ENCODE results near the gene TOP2B. TPM values are rescaled to one million over a fixed set of nuclear protein-coding genes. Genes with fewer than 3 reads are reported as not detected.

TOP2B gene
- total RNA-seq, 3 donors from 2014 or later = 71.2 to 73.2 (median 71.7) TPM

GRCh38 chr3:25687742-25688141, 23.0 kb upstream of the TOP2B start:
- Mint-ChIP-seq H3K36me3 (ENCODE audit: insufficient read depth) (no peaks in the 10 kb centered on the region), H3K9me3 (no peaks in the 10 kb centered on the region), H3K4me1 (ENCODE audit: low read depth) (no peaks in the 10 kb centered on the region), H3K4me3 (no peak overlapping the region), H3K27me3 (ENCODE audit: low read depth) (peaks cover 5% of the 10 kb centered on the region)
- ATAC-seq (no peak), DNase-seq (no peak)

GRCh38 chr3:25686766-25687165, 22.1 kb upstream of the TOP2B start:
- no peaks in the 10 kb centered on the region for H3K36me3 Mint-ChIP-seq (ENCODE audit: insufficient read depth)
- DNase-seq (no peak), ATAC-seq (no peak)
- peaks cover 5% of the 10 kb centered on the region for H3K27me3 Mint-ChIP-seq (ENCODE audit: low read depth)
- H3K9me3 Mint-ChIP-seq = no peaks in the 10 kb centered on the region
- H3K4me1 Mint-ChIP-seq (ENCODE audit: low read depth) = no peaks in the 10 kb centered on the region
- H3K4me3 Mint-ChIP-seq = no peak overlapping the region

DNA sequence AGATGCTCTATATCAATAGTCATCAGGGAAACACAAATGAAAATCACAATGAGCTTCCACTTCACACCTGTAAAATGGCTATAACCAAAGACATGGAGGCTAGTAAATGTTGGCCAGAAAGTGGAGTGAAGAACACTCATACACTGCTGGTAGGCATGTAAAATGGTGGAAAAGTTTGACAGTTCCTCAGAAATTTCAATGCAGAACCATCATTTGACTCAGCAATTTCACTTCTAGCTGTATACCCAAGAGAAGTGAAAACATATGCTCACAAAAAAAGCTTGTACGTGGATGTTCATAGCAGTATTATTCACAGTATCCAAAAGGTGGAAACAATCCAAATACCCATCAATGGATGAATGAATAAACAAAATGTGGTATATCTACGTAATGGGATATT, 19.2 kb upstream of the TOP2B start:
- H3K9me3 Mint-ChIP-seq = no peaks in the 10 kb centered on the region
- DNase-seq (no peak), ATAC-seq (no peak)
- H3K27me3 Mint-ChIP-seq (ENCODE audit: low read depth) = peaks cover 2% of the 10 kb centered on the region
- no peaks in the 10 kb centered on the region for H3K4me1 Mint-ChIP-seq (ENCODE audit: low read depth)
- no peak overlapping the region for H3K4me3 Mint-ChIP-seq
- H3K36me3 Mint-ChIP-seq (ENCODE audit: insufficient read depth) = no peaks in the 10 kb centered on the region

DNA sequence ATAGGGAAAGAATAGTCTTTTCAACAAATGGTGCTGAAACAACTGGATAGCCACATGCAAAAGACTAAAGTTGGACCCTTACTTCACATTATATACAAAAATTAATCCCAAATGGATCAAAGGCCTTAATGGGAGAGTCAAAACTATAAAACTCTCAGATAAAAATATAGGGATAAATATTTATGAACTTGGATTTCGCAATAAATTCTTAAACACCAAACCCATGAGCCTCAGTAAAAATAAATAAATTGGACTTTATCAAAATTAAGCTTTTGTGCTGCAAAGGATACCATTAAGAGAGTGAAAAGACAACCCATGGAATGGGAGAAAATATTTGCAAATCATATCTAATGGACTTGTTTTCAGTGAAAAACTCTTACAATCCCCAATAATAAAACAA, 18.7 kb upstream of the TOP2B start:
- ATAC-seq = no peak
- Mint-ChIP-seq H3K36me3 (ENCODE audit: insufficient read depth) (no peaks in the 10 kb centered on the region), H3K4me1 (ENCODE audit: low read depth) (no peaks in the 10 kb centered on the region), H3K4me3 (no peak overlapping the region), H3K9me3 (no peaks in the 10 kb centered on the region), H3K27me3 (ENCODE audit: low read depth) (no peaks in the 10 kb centered on the region)
- no peak for DNase-seq

- DNase-seq (no peak), ATAC-seq (no peak)
- Mint-ChIP-seq H3K36me3 (ENCODE audit: insufficient read depth) (peaks cover 1% of the 10 kb centered on the region), H3K4me1 (ENCODE audit: low read depth) (no peaks in the 10 kb centered on the region), H3K27me3 (ENCODE audit: low read depth) (peaks cover 2% of the 10 kb centered on the region), H3K4me3 (no peak overlapping the region), H3K9me3 (no peaks in the 10 kb centered on the region)
These were observed 15.1 kb upstream of the TOP2B start for GRCh38 chr3:25679642-25680302.

GRCh38 chr3:25679166-25679565, 14.5 kb upstream of the TOP2B start:
- no peaks in the 10 kb centered on the region for H3K9me3 Mint-ChIP-seq
- peaks cover 1% of the 10 kb centered on the region for H3K36me3 Mint-ChIP-seq (ENCODE audit: insufficient read depth)
- H3K27me3 Mint-ChIP-seq (ENCODE audit: low read depth) = peaks cover 2% of the 10 kb centered on the region
- DNase-seq (no peak), ATAC-seq (no peak)
- H3K4me1 Mint-ChIP-seq (ENCODE audit: low read depth) = no peaks in the 10 kb centered on the region
- H3K4me3 Mint-ChIP-seq = no peak overlapping the region

DNA sequence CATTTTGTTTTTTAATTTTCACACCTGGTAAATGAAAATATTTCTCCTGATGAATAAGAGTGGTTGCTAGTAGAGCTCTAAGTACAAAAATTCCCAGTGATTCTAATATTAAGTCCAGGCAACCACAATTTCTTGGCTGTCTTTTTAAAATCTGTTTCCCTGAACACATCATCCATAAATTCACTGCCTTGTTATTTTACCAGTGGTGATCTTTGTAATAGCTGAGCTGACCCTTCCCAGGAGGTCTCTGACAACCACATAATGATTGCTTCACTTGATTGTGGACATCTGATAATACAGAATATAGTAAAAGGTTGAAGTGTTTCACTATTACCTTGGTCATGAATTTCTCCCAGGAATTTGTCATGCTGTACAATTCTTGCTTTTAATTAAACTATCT, 13.9 kb upstream of the TOP2B start:
- H3K9me3 Mint-ChIP-seq = no peaks in the 10 kb centered on the region
- no peak for ATAC-seq
- H3K36me3 Mint-ChIP-seq (ENCODE audit: insufficient read depth) = peaks cover 1% of the 10 kb centered on the region
- peaks cover 2% of the 10 kb centered on the region for H3K27me3 Mint-ChIP-seq (ENCODE audit: low read depth)
- no peak overlapping the region for H3K4me3 Mint-ChIP-seq
- no peaks in the 10 kb centered on the region for H3K4me1 Mint-ChIP-seq (ENCODE audit: low read depth)
- no peak for DNase-seq

DNA sequence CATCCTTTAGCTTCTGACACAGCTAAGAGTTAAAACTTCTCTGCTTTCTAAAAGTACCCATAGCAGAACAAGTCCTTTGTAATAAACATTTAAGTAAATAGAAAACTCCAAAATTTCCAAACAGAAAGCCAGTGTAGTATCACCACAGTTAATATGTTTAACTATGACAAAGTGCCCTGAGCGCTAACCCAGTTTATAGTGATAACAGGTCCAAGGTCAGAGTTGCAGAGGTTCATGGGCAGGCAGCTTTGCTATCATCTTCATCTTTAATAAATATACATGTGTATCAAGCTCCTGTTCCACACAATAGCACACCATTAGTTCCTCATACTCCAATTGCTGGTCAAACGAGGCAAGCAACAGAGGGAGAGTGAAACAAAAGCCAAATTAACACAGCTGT, 12.4 kb upstream of the TOP2B start:
- Mint-ChIP-seq H3K27me3 (ENCODE audit: low read depth) (peaks cover 2% of the 10 kb centered on the region), H3K36me3 (ENCODE audit: insufficient read depth) (peaks cover 1% of the 10 kb centered on the region)
- ATAC-seq = no peak

DNA sequence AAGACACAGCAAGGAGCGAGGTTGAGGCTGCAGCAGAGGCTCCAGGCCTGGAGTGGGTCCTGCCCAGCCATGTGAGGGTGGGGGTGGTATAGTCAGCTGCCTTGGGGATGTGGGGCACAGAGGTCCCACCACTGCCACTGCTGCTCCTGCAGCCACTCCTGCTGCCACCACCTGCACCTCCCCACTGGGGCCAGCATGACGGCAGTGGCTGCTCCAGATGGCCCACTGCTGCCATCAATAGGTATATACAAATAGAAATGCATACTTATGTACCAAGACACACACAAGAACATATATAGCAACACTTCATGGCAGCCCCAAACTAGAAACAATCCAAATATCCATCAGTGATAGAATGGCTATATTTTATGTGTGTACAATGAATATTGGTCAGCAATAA, 10.0 kb upstream of the TOP2B start:
- no peaks in the 10 kb centered on the region for H3K9me3 Mint-ChIP-seq
- ATAC-seq (no peak), DNase-seq (no peak)
- no peak overlapping the region for H3K4me3 Mint-ChIP-seq
- H3K36me3 Mint-ChIP-seq (ENCODE audit: insufficient read depth) = peaks cover 1% of the 10 kb centered on the region
- H3K27me3 Mint-ChIP-seq (ENCODE audit: low read depth) = peaks cover 2% of the 10 kb centered on the region
- no peaks in the 10 kb centered on the region for H3K4me1 Mint-ChIP-seq (ENCODE audit: low read depth)

More for the DNA sequence above, 12.4 kb upstream of the TOP2B start:
- no peak for DNase-seq
- no peak overlapping the region for H3K4me3 Mint-ChIP-seq
- H3K9me3 Mint-ChIP-seq = no peaks in the 10 kb centered on the region
- H3K4me1 Mint-ChIP-seq (ENCODE audit: low read depth) = no peaks in the 10 kb centered on the region

DNA sequence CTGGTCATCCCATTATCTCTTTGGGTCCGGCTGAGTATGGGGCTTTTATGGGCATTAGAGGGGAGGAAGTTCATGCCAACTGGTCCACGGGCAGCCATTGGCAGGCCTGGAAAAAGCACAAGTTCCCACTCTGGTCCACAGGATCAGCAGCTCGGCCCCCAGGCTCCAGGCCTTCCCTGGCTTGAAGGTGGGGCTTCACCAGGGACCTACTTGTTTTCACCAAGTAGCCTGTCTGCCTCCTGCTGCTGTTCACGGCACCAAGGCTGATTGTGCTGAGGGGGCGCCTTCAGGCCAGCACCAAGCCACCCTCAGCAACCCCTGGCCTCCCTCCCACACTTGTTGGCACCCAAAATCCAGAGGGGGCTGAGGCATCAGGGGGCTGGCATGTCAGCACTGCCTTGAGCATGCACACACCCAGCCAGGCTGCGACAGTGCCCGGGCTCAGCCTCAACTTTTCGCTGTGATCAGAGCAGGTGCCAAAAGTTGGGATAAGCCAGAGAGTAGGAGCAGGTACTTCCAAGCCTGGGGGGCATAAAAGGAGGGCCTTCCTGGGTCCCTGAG, 9.1 kb upstream of the TOP2B start:
- DNase-seq (no peak), ATAC-seq (no peak)
- H3K4me3 Mint-ChIP-seq = no peak overlapping the region
- no peaks in the 10 kb centered on the region for H3K9me3 Mint-ChIP-seq
- peaks cover 1% of the 10 kb centered on the region for H3K36me3 Mint-ChIP-seq (ENCODE audit: insufficient read depth)
- H3K27me3 Mint-ChIP-seq (ENCODE audit: low read depth) = peaks cover 2% of the 10 kb centered on the region
- H3K4me1 Mint-ChIP-seq (ENCODE audit: low read depth) = no peaks in the 10 kb centered on the region

DNA sequence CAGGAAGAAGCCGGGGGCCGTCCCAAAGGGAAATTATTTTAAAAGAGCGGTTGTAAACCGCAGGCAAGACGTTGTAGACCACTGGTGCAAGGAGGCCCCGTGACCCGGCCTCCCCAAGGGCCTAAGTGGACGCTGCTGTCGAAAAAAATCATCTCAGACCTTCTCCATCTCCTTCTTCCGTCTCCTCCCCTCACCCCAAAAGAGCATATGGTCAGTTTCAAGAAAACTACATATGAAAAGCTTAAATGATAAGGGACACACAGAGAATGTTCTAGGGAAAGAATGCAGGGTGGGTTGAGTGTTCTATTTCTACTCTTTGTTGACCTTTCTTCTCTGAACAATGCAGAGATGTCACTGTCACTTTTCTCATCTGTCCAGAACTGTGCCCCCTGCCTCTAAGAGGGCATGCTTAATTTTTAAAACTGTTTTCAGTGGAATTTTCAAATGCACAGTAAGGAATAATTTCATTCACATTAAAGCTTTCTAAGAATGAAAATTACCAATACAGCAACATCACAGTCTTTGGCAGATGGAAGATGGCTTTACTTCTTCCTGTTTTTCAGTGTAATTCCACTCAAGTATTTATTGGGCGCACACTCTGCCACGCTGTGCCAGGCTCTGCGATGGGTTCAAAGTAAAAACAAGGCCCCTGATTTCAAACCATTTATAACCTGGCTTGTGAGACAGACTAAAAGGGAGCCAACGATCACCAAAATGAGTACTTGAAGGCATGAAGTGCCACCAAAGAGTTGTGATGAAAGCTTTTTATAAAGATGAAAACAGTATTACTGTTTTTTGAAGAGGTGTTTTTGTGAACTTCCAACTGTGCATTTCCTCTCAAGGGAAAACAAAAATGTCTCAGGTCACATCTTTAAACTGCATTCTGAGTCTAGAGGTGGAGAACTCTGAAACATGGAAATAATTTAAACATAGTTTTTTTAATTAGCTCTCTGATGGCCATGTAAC, 891 bp upstream of the TOP2B start:
- Mint-ChIP-seq H3K9me3 (no peaks in the 10 kb centered on the region), H3K27me3 (ENCODE audit: low read depth) (no peaks in the 10 kb centered on the region), H3K4me3 (peak overlapping the region; percentile 93), H3K36me3 (ENCODE audit: insufficient read depth) (no peaks in the 10 kb centered on the region), H3K4me1 (ENCODE audit: low read depth) (peaks cover 40% of the 10 kb centered on the region)
- ATAC-seq (peak in 1 of 2 donors; percentile 11), DNase-seq (no peak)

DNA sequence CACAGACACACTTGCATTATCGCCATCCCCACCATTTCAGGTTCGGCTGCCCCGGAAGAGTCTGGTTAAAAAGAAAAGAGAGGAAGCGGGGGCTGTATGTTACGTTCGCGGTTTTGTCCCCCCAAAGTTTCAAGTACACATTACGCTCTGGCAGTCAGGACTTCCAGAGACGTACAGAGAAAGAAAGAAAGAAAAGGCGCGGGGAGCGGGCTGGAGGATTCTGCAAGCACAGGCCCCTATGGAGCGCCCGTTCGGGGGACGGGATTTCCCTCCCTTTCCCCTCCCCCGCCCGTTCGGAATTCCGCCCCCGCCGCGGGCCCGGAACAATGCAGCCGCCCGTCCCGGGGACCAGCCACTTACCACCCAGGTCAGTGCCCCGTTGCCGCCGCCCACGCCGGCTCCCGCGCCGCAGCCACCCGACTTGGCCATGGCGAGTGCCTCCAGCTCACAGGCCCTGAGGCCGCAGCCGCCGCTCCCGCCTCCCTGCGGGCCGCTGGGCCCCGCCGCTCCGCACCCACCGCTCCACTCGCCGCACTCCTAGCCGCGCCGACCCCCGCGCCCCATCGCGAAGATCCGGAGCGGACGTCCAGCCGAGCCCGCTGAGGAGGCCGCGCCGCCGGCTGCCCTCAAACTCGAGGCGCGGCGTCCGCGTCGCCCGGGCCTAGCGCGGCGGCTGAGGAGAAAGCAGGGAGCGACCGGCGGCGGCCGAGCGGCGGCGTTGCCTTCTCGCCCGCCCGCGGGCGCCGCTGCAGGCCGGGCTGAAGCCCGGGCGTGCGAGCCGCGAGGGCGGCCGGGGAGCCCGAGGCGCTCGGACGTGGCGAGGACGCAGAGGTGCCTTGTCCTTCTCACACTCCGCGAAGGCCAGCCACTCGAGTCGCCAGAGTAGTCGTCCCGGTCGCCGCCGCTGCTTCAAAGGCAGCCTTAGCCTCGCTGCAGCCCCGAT, 567 bp downstream of the TOP2B start:
- ATAC-seq = peak; percentile 52 to 58
- peaks cover 51% of the 10 kb centered on the region for H3K4me1 Mint-ChIP-seq (ENCODE audit: low read depth)

GRCh38 chr3:25663347-25663868, 1.3 kb downstream of the TOP2B start:
- Mint-ChIP-seq H3K9me3 (no peaks in the 10 kb centered on the region), H3K36me3 (ENCODE audit: insufficient read depth) (peaks cover 2% of the 10 kb centered on the region), H3K4me1 (ENCODE audit: low read depth) (peaks cover 58% of the 10 kb centered on the region), H3K4me3 (peak overlapping the region; percentile 93), H3K27me3 (ENCODE audit: low read depth) (no peaks in the 10 kb centered on the region)
- no peak for DNase-seq
- ATAC-seq = peak in 1 of 2 donors; percentile 4

More for the DNA sequence above, 567 bp downstream of the TOP2B start:
- H3K36me3 Mint-ChIP-seq (ENCODE audit: insufficient read depth) = no peaks in the 10 kb centered on the region
- no peaks in the 10 kb centered on the region for H3K9me3 Mint-ChIP-seq
- H3K4me3 Mint-ChIP-seq = peak overlapping the region; percentile 93
- H3K27me3 Mint-ChIP-seq (ENCODE audit: low read depth) = no peaks in the 10 kb centered on the region
- peak; percentile 59 for DNase-seq
